Measurements from ENCODE around the gene FBXL16. TPM values are rescaled to one million over a fixed set of nuclear protein-coding genes. Genes with fewer than 3 reads are reported as not detected.
"Not testable (repeated sequence)": the region's sequence is repeated elsewhere in the genome, so short reads cannot be mapped to it uniquely, and the experiment has no call there.

Gene FBXL16
- total and polyA plus RNA-seq, 2 of the 13 experiments (the other 11 are each of a cell fraction or from before 2014, with no cell fraction given) = 0.22 to 2.0 TPM

DNA sequence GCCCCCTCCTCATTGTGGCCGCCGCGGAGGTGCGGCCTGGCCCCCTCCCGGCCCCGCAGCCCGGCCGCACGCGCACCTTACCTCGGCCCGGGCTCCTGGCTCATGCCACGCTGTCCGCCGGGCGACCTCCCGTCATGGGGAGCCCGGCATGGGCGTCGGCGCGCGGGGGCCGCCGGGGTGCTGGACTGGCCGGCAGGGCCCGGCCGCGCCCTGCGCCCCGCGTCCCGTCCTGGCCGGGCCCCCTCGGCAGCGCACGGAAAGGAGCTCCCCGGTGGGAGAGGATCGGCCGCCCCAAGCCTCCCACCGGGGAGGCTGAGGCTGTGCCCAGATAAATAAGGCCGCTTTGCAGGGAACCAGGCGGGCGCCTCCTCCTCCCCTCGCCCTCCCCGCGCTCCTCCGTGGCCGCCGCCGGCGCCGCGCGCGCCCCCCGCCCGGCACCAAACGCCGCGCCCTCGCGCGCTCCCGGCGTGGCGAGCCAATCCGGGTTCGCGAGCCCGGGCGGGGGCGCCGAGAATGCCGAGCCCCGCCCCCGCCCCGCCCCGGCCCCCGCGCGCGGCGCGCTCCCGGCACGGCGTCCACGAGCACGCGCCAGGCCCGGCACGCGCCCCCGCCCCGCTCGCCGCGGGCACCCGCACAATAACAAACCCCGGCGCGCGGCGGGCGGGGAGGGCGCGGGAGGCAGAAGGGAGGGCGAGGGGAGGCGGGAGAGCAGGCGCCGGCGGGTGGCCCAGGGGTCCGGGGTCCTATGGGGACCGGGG, at the start of gene FBXL16 (continued):
- TF ChIP-seq ZBTB33 (CRISPR knock-in tag; IDR thresholded peaks at IDR 0.05) (no peak), ZNF607 (CRISPR knock-in tag; IDR thresholded peaks at IDR 0.05; ENCODE audit: borderline replicate concordance) (no peak), ZNF138 (CRISPR knock-in tag; IDR thresholded peaks at IDR 0.05; ENCODE audit: low read depth) (no peak), NFRKB (IDR thresholded peaks at IDR 0.05) (no peak)

DNA sequence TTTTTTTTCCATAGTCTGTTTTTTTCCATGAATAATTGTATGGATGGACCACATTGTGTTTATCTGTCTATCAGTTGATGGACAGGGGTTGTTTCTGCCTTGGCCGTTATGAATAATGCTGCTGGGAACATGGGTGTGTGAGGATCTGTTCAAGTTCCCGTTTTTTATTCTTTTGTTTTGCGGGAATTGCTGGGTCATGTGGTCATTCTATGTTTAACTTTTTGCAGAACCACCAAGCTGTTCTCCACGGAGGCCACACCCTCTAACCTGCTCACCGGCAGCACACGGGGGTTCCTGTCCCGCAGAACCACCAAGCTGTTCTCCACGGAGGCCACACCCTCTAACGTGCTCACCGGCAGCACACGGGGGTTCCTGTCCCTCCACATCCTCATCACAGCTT, 49.1 kb upstream of the FBXL16 start:
- Histone ChIP-seq H4K20me1 (ENCODE audit: insufficient read depth, low read length) (no peaks in the 10 kb centered on the region), H3K4me2 (ENCODE audit: low read depth, low read length) (no peak overlapping the region), H3K9ac (ENCODE audit: insufficient read depth, low read depth, low read length) (no peak overlapping the region), H3K27me3 (ENCODE audit: control insufficient read depth in 1 of 2, insufficient read depth in 2 of 2, low read length in 2 of 2) (peaks cover 5 to 42% of the 10 kb centered on the region in 2 experiments), H3K27ac (ENCODE audit: extremely low read length, insufficient read depth, low read length) (no peak overlapping the region), H3K4me3 (replicated peaks in 1 of 3; ENCODE audit: insufficient read depth in 1 of 3, low read depth in 2 of 3, low read length in 3 of 3) (no peak overlapping the region), H3K9me3 (ENCODE audit: low read length) (no peaks in the 10 kb centered on the region), H3K36me3 (replicated peaks in 1 of 2; ENCODE audit: control insufficient read depth in 1 of 2, insufficient read depth in 2 of 2, low read length in 2 of 2) (no peaks in the 10 kb centered on the region), H3K79me2 (ENCODE audit: insufficient read depth, low read length) (no peaks in the 10 kb centered on the region), H2AFZ (ENCODE audit: low read length) (no peak overlapping the region), H3K4me1 (ENCODE audit: insufficient read depth, low read length) (peaks cover 13% of the 10 kb centered on the region)
- ATAC-seq (no peak), FAIRE-seq (no peak), DNase-seq (ENCODE audit: low spot score) (no peak)
- 25% methylated on average over 11 of the region's 11 CpGs for WGBS (ENCODE audit: low lambda C conversion rate)
- intact Hi-C loops (cut with micrococcal nuclease; ENCODE audit: unreplicated experiment) = no loop called here
- BruUV-seq (replicated peaks) = no TSS peak
- CTCF ChIA-PET (ENCODE audit: low intra/inter-chr PET ratio, low total read pairs) = no interaction called here
- POLR2A ChIA-PET = no interaction called here
- TF ChIP-seq ZNF121 (CRISPR knock-in tag; IDR thresholded peaks at IDR 0.05) (no peak), ZNF431 (CRISPR knock-in tag; IDR thresholded peaks at IDR 0.05; ENCODE audit: borderline replicate concordance, low read depth) (no peak), ZNF354B (CRISPR knock-in tag; IDR thresholded peaks at IDR 0.05) (no peak), ZNF530 (CRISPR knock-in tag; IDR thresholded peaks at IDR 0.05; ENCODE audit: low read depth) (no peak)
- in situ Hi-C loops (cut with HindIII; ENCODE audit: extremely low pct_ligation_motif_present, low pct_unique_long_range_greater_than_20kb) = no loop called here

DNA sequence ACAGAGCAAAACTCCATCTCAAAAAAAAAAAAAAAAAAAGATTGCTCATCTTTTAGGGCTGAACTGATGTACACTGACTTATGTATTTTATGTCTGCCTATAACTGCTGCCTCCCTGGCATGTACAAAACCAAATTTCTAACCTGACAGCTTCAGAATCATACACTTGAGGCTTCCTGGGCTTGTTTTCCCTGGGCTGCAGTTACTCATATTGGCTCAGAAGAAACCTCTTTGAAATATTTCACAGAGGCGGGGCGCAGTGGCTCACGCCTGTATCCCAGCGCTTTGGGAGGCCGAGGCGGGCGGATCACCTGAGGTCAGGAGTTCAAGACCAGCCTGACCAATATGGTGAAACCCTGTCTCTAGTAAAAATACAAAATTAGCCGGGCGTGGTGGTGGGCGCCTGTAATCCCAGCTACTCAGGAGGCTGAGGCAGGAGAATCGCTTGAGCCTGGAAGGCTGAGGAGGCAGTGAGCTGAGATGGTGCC, 48.6 kb upstream of the FBXL16 start:
- ATAC-seq; H4K20me1 ChIP-seq (ENCODE audit: insufficient read depth, low read length); H2AFZ ChIP-seq (ENCODE audit: low read length); POLR2A ChIA-PET; H3K4me3 ChIP-seq (replicated peaks in 1 of 3; ENCODE audit: insufficient read depth in 1 of 3, low read depth in 2 of 3, low read length in 3 of 3); BruUV-seq (replicated peaks); intact Hi-C loops (cut with micrococcal nuclease; ENCODE audit: unreplicated experiment); CTCF ChIA-PET (ENCODE audit: low intra/inter-chr PET ratio, low total read pairs); H3K4me2 ChIP-seq (ENCODE audit: low read depth, low read length); H3K9ac ChIP-seq (ENCODE audit: insufficient read depth, low read depth, low read length); FAIRE-seq; in situ Hi-C loops (cut with HindIII; ENCODE audit: extremely low pct_ligation_motif_present, low pct_unique_long_range_greater_than_20kb); H3K79me2 ChIP-seq (ENCODE audit: insufficient read depth, low read length); H3K27ac ChIP-seq (ENCODE audit: extremely low read length, insufficient read depth, low read length); H3K9me3 ChIP-seq (ENCODE audit: low read length); H3K36me3 ChIP-seq (replicated peaks in 1 of 2; ENCODE audit: control insufficient read depth in 1 of 2, insufficient read depth in 2 of 2, low read length in 2 of 2); DNase-seq (ENCODE audit: low spot score): not testable (repeated sequence)
- Histone ChIP-seq H3K4me1 (ENCODE audit: insufficient read depth, low read length) (peaks cover 11% of the 10 kb centered on the region), H3K27me3 (ENCODE audit: control insufficient read depth in 1 of 2, insufficient read depth in 2 of 2, low read length in 2 of 2) (peaks cover 5 to 39% of the 10 kb centered on the region in 2 experiments)
- 26% methylated on average over 3 of the region's 11 CpGs for WGBS (ENCODE audit: low lambda C conversion rate)
